Measurements from ENCODE around the gene ORAI2.

Gene ORAI2

DNA sequence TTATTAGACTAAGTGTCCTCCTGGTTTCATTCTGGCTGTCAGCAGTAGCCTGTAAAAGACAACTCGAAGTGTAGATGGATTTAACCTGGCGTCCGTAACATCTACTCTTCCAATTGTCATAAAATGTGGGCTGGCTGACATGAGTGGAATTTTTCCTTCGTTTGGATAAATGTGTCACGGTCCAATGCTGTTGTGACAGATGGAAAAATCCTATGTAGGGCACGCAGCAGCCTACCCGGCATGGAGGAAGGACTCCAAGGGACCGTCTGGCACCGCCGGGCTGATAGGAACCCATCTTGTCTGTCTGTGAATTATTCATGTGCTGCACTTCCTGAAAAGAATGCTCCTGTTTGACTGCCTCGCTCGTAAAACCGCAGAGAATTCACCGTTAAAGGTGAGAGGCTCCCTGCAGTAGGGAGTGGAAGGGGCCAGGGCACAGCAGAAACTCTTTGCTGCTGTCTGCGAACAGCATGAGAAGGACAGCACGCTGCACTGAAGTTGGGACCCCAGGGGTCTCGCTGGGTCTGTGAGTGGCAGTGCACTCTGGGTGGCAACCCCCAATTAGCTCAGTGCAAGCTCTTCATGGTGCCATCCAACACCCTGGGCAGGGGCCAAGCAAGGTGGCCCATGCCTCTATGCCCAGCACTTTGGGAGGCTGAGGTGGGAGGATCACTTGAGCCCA is 1.6 kb upstream of the ORAI2 start:
- peak; percentile 82 for DNase-seq (ENCODE audit: low read depth)
- H3K4me3 ChIP-seq (ENCODE audit: low read depth, low read length), result peak overlapping the region; percentile 72
- TF ChIP-seq, protein P1, sequence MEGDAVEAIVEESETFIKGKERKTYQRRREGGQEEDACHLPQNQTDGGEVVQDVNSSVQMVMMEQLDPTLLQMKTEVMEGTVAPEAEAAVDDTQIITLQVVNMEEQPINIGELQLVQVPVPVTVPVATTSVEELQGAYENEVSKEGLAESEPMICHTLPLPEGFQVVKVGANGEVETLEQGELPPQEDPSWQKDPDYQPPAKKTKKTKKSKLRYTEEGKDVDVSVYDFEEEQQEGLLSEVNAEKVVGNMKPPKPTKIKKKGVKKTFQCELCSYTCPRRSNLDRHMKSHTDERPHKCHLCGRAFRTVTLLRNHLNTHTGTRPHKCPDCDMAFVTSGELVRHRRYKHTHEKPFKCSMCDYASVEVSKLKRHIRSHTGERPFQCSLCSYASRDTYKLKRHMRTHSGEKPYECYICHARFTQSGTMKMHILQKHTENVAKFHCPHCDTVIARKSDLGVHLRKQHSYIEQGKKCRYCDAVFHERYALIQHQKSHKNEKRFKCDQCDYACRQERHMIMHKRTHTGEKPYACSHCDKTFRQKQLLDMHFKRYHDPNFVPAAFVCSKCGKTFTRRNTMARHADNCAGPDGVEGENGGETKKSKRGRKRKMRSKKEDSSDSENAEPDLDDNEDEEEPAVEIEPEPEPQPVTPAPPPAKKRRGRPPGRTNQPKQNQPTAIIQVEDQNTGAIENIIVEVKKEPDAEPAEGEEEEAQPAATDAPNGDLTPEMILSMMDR (IDR thresholded peaks at IDR 0.05; ENCODE audit: insufficient read depth, low read depth, low read length, missing control alignments), result no peak

DNA sequence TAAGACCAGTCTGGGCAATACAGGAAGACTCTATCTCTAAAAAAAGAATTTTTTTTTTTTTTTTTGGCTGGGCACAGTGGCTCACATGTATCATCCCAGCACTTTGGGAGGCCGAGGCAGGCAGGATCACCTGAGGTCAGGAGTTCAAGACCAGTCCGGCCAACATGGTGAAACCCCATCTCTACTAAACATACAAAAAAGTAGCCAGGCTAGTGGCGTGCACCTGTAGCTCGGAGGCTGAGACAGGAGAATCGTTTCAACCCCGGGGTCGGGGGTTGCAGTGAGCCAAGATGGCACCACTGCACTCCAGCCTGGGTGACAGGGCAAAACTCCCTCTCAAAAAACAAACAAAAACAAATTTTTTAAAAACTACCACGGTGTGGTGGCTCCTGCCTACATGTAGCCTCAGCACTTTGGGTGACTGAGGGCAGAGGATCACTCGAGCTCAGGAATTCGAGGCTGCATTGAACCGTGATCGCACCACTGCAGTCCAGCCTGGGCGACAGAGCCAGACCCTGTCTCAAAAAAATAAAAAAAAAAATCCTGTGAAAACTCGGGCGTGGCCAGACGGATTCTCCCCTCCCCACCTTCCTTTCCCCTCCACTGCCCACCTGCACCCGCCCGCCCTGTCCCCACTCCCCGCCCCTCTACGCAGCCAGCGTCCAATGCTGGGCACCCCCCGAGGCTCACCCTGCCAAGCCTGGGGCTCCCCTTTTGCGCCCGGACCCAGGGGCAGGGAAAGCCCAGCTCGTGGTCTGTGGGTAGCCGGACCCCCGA is 745 bp upstream of the ORAI2 start:
- peak overlapping the region; percentile 72 for H3K4me3 ChIP-seq (ENCODE audit: low read depth, low read length)
- TF ChIP-seq, protein P1 (IDR thresholded peaks at IDR 0.05; ENCODE audit: insufficient read depth, low read depth, low read length, missing control alignments), result no peak
- peak; percentile 68 for DNase-seq (ENCODE audit: low read depth)

DNA sequence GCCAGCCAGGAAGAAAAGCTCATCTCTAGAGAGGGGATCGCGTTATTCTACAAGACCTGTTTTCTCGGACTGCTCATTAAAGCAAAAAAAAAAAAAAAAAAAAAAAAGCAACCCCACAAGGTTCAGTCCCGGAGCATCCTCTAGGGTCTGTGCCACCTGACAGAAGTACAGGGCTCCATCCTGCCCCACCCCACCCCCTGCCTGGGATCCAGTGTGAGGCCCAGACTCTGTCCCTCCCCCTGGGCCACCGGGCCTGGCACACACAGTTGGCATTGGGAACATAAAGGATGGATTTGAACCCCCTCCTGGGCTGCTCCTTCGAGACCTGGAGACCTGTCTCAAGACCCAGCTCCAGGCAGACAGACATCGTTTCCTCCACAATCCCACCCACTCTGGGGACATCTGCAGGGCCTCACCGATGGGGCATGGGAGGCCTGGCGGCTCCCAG is 688 bp downstream of the ORAI2 start:
- TF ChIP-seq, protein P1 (IDR thresholded peaks at IDR 0.05; ENCODE audit: insufficient read depth, low read depth, low read length, missing control alignments), result no peak
- H3K4me3 ChIP-seq (ENCODE audit: low read depth, low read length), result peak overlapping the region; percentile 88
- DNase-seq (ENCODE audit: low read depth), result no peak

DNA sequence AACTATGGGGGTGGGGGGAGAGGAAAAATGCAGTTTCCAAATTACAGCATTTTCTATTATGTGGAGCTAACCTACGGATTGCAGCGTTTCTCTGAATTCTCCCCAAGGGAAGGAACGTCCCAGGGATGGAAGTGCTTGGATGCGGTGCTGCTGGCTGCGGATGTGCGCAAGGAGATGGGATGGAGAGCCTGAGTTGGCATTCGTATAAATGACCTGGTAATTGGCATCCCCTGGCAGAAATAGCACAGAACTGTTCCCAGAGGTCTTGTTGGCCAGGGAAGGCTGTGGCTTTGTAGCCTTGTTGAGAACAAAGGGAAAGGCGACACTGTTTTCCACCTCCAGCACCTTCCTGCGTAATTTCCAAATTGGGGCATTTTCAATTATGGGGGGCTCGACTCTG is 2.7 kb downstream of the ORAI2 start:
- DNase-seq (ENCODE audit: low read depth), result no peak
- TF ChIP-seq, protein P1 (IDR thresholded peaks at IDR 0.05; ENCODE audit: insufficient read depth, low read depth, low read length, missing control alignments), result no peak
- no peak overlapping the region for H3K4me3 ChIP-seq (ENCODE audit: low read depth, low read length)

DNA sequence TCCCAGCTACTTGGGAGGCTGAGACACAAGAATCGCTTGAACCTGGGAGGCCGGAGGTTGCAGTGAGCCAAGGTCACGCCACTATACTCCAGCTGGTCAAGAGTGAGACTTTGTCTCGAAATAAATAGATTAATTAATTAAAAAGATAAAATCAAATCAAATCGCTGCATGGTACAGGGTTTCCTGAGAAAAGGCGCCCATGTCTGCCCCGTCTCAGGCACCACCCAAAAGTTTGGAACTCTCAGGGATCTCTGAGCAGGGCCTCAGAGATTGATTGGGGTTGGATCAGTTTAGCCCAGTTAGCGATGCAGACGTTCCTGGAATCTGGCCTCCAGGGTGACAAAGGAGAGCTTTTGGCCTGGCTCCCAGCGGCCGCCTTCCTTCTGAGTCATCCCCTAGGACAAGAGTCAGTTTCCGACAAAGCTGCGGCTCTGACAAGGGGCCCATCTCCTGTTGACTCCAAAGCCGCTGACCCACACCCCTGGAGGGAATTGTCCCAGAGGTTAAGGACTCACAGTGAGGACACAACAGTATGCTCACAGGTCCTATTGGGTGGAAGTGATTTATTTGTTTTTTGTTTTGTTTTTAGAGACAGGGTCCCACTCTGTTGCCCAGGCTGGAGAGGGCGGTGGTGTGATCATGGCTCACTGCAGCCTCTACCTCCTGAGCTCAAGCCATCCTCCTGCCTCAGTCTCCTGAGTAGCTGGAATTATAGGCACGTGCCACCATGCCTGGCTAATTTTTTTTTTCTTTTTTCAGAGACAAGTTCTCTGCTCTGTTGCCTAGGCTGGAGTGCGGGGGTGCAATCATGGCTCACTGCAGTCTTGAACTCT is 6.8 kb downstream of the ORAI2 start:
- DNase-seq (ENCODE audit: low read depth), result no peak
- TF ChIP-seq, protein P1 (IDR thresholded peaks at IDR 0.05; ENCODE audit: insufficient read depth, low read depth, low read length, missing control alignments), result no peak

DNA sequence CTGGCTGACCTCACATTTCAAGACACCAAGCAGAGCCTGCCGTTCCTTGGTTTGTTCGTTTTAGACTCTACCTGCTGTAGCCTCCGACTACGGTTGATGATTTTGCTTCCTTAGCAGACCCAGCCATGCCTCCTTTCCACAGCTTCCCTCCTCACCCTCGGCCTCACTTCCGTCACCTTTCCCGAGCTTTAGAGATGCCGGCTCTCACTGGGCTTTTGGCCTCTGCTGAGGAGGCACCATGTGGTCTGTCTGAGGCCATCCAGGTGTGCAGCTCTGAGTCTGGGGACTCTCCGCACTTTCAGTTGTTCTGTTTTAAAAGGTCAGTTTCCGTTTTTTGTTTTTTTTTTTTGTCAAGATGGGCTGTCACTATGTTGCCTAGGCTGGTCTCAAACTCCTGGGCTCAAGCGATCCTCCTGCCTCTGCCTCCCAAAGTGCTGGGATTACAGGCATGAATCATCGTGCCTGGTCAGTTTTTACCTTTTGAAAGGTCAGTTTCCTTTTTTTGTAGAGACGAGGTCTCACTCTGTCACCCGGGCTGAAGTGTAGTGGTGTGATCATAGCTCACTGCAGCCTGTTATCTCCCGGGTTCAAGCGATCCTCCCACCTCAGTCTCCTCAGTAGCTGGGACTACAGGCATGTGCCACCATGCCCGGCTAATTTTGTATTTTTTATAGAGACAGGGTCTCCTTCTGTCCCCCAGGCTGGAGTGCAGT is 11.7 kb downstream of the ORAI2 start:
- DNase-seq (ENCODE audit: low read depth), result peak; percentile 92
- H3K4me3 ChIP-seq (ENCODE audit: low read depth, low read length), result peak overlapping the region; percentile 50
- TF ChIP-seq, protein P1 (IDR thresholded peaks at IDR 0.05; ENCODE audit: insufficient read depth, low read depth, low read length, missing control alignments), result no peak

More for the DNA sequence above, 6.8 kb downstream of the ORAI2 start:
- H3K4me3 ChIP-seq (ENCODE audit: low read depth, low read length), result no peak overlapping the region
